NT2/D1 (cell line): ENCODE results near the gene PPT1.

ENCODE experiments used
- SUZ12 ChIP-seq: IDR thresholded peaks from 2 replicates; pipeline ENCODE4 v1.6.1; 2011; ENCODE audit not compliant: insufficient read length, insufficient read depth; ENCODE audit errors: extremely low read depth
- YY1 ChIP-seq: IDR thresholded peaks from 2 replicates; pipeline ENCODE4 v1.6.1; 2011; ENCODE audit not compliant: insufficient read length, insufficient read depth

DNA sequence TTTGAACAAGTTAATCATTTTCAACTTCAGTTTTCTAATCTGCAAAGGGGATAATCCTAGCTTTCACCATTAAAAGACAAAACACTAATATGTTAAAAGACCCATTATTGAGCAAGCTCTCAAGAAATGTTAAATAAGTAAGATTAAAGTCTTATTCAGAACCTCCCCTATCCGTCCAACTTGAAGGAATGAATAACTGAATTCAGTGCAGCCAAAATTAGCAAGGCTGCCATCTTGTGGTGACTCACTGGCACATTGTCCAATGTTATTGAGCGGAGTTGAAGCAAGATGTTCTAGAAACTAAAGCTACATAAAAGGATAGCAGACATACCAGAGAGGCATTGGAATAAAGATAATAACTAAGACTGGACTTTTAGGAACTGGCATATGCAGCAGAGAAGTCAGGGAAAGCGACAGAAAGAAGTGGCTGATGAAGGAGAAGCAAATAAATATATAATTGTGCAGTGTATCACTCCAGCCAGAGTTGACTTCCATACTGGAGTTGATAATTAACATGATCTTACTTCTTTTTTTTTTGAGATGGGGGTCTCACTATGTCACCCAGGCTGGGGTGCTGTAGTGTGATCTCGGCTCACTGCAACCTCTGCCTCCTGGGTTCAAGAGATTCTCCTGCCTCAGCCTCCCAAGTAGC lies 64.7 kb downstream of the PPT1 start:
- no peak for TF ChIP-seq SUZ12
- TF ChIP-seq YY1, result no peak
